Measurements from ENCODE around the gene SHC3. TPM values are rescaled to one million over a fixed set of nuclear protein-coding genes. Genes with fewer than 3 reads are reported as not detected.

The SHC3 gene
- total and polyA plus RNA-seq, 2 donors (not counting 3 experiments of a cell fraction or from before 2014, with no cell fraction given), result 1.0 to 2.0 TPM

DNA sequence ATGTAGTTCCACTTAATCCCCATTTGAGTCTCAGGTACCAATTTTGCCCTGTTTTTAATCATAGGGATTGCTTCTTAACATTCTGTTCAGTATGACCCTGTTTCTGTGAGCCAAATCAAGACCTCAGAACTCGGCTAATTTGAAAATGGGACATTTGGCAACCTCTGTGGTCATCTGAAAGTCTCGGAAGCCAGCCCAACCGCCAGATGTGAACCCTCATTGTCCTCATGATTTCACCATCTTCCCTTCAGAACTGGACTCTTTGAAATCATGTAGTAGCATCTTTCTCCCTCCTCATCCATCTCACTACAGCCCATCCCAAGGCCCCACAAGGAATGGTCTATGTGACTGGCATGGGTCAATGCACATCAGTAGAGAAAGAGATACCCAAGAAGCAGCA lies 98.4 kb downstream of the SHC3 start:
- intact Hi-C loops (cut with micrococcal nuclease) (no loop called here), dilution Hi-C loops (cut with MboI; ENCODE audit: extremely low pct_ligation_motif_present, low sequenced_read_pairs) (no loop called here)
- Histone ChIP-seq H3K9me3 (replicated peaks; ENCODE audit: control insufficient read depth, insufficient read depth, low read length) (no peaks in the 10 kb centered on the region), H3K36me3 (ENCODE audit: control insufficient read depth in 2 of 2, extremely low read depth in 1 of 2, insufficient read depth in 2 of 2, low read length in 2 of 2) (no peaks in the 10 kb centered on the region), H4K20me1 (replicated peaks; ENCODE audit: control insufficient read depth, extremely low read depth, insufficient read depth, low read length) (no peaks in the 10 kb centered on the region), H3K79me2 (ENCODE audit: control insufficient read depth, insufficient read depth, low read length) (no peaks in the 10 kb centered on the region), H3K4me1 (ENCODE audit: control insufficient read depth, extremely low read depth, insufficient read depth, low read length) (peaks cover 11% of the 10 kb centered on the region), H3K4me2 (ENCODE audit: insufficient read depth, low read length) (no peak overlapping the region), H3K9ac (replicated peaks; ENCODE audit: extremely low read depth, insufficient read depth, low read length) (no peak overlapping the region), H3K27me3 (ENCODE audit: control insufficient read depth in 2 of 2, insufficient read depth in 2 of 2, low read length in 2 of 2) (no peaks in the 10 kb centered on the region), H2AFZ (ENCODE audit: low read depth, low read length) (no peak overlapping the region), H3K4me3 (replicated peaks in 1 of 3; ENCODE audit: insufficient read depth in 1 of 3, low read depth in 1 of 3, low read length in 3 of 3) (no peak overlapping the region), H3K27ac (ENCODE audit: insufficient read depth, low read depth, low read length) (no peak overlapping the region), H3K9me1 (replicated peaks; ENCODE audit: control insufficient read depth, extremely low read depth, insufficient read depth, low read length) (no peaks in the 10 kb centered on the region)
- POLR2A ChIA-PET, result no interaction called here
- CTCF ChIA-PET, result no interaction called here
- no TSS peak for BruUV-seq (replicated peaks)
- no peak for DNase-seq (ENCODE audit: low read depth, low spot score)
- no peak for TF ChIP-seq EZH2 (IDR thresholded peaks at IDR 0.05; ENCODE audit: borderline replicate concordance, low read depth, low read length, severe bottlenecking)
- TF ChIP-seq GATA2 (IDR thresholded peaks at IDR 0.05; ENCODE audit: insufficient read depth, insufficient read length, low read depth, low read length), result no peak
- no peak for TF ChIP-seq MYC (IDR thresholded peaks at IDR 0.05; ENCODE audit: low read depth, low read length)
- TF ChIP-seq POLR2AphosphoS5 (IDR thresholded peaks at IDR 0.05; ENCODE audit: insufficient read depth, low read depth, low read length), result no peak
- TF ChIP-seq, protein P1, sequence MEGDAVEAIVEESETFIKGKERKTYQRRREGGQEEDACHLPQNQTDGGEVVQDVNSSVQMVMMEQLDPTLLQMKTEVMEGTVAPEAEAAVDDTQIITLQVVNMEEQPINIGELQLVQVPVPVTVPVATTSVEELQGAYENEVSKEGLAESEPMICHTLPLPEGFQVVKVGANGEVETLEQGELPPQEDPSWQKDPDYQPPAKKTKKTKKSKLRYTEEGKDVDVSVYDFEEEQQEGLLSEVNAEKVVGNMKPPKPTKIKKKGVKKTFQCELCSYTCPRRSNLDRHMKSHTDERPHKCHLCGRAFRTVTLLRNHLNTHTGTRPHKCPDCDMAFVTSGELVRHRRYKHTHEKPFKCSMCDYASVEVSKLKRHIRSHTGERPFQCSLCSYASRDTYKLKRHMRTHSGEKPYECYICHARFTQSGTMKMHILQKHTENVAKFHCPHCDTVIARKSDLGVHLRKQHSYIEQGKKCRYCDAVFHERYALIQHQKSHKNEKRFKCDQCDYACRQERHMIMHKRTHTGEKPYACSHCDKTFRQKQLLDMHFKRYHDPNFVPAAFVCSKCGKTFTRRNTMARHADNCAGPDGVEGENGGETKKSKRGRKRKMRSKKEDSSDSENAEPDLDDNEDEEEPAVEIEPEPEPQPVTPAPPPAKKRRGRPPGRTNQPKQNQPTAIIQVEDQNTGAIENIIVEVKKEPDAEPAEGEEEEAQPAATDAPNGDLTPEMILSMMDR (IDR thresholded peaks at IDR 0.05; ENCODE audit: extremely low read depth in 1 of 2, insufficient read depth in 1 of 2, low read depth in 1 of 2, low read length in 2 of 2), result no peak
- no peak for TF ChIP-seq POLR2A (IDR thresholded peaks at IDR 0.05; ENCODE audit: low read depth, low read length)
- no peak for FAIRE-seq

DNA sequence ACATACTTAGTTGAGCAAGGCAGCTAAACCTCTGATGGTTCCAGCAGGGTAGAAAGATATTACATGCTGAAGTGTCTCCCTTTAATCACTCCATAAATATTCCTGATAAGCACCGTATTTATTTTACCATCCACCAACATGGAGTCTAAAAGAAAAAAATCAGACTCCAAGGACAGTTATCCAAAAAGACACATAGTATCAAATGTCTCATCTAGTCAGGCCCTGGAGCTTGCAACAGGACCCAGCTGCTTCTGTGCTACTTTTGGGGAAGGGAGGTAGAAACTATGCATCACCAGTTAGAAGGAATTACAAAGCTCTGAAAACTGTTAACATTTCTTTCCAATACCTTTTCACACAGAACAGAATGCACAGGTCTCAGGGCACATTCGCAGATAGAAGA lies 99.2 kb downstream of the SHC3 start:
- H2AFZ ChIP-seq (ENCODE audit: low read depth, low read length), result no peak overlapping the region
- H3K27ac ChIP-seq (ENCODE audit: insufficient read depth, low read depth, low read length), result peak overlapping the region; percentile 17
- H3K9ac ChIP-seq (replicated peaks; ENCODE audit: extremely low read depth, insufficient read depth, low read length), result no peak overlapping the region
- peaks cover 13% of the 10 kb centered on the region for H3K4me1 ChIP-seq (ENCODE audit: control insufficient read depth, extremely low read depth, insufficient read depth, low read length)
- no peaks in the 10 kb centered on the region for H4K20me1 ChIP-seq (replicated peaks; ENCODE audit: control insufficient read depth, extremely low read depth, insufficient read depth, low read length)
- FAIRE-seq, result no peak
- no peaks in the 10 kb centered on the region for H3K9me3 ChIP-seq (replicated peaks; ENCODE audit: control insufficient read depth, insufficient read depth, low read length)
- DNase-seq (ENCODE audit: low read depth, low spot score), result no peak
- no peak overlapping the region for H3K4me3 ChIP-seq (replicated peaks in 1 of 3; ENCODE audit: insufficient read depth in 1 of 3, low read depth in 1 of 3, low read length in 3 of 3)
- no peak overlapping the region for H3K4me2 ChIP-seq (ENCODE audit: insufficient read depth, low read length)
- TF ChIP-seq JUN (IDR thresholded peaks at IDR 0.05; ENCODE audit: borderline replicate concordance, insufficient read depth, insufficient read length, low read depth) (no peak), POLR2AphosphoS5 (IDR thresholded peaks at IDR 0.05; ENCODE audit: insufficient read depth, low read depth, low read length) (no peak), POLR2A (IDR thresholded peaks at IDR 0.05; ENCODE audit: low read depth, low read length) (no peak)
- TF ChIP-seq, protein P2, sequence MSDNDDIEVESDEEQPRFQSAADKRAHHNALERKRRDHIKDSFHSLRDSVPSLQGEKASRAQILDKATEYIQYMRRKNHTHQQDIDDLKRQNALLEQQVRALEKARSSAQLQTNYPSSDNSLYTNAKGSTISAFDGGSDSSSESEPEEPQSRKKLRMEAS (IDR thresholded peaks at IDR 0.05; ENCODE audit: insufficient read depth, insufficient read length), result no peak
- H3K79me2 ChIP-seq (ENCODE audit: control insufficient read depth, insufficient read depth, low read length), result no peaks in the 10 kb centered on the region
- ChIA-PET CTCF (interaction anchor here (1.1 to 1.8 kb wide), 4 partner anchors 9 to 200 kb away, joined by 3 to 7 read pairs (median 4); no protein-coding TSS in a partner anchor), POLR2A (no interaction called here)
- no TSS peak for BruUV-seq (replicated peaks)
- dilution Hi-C loops (cut with MboI; ENCODE audit: extremely low pct_ligation_motif_present, low sequenced_read_pairs) (no loop called here), intact Hi-C loops (cut with micrococcal nuclease) (no loop called here)
- no peaks in the 10 kb centered on the region for H3K36me3 ChIP-seq (ENCODE audit: control insufficient read depth in 2 of 2, extremely low read depth in 1 of 2, insufficient read depth in 2 of 2, low read length in 2 of 2)
- H3K9me1 ChIP-seq (replicated peaks; ENCODE audit: control insufficient read depth, extremely low read depth, insufficient read depth, low read length), result no peaks in the 10 kb centered on the region
- no peaks in the 10 kb centered on the region for H3K27me3 ChIP-seq (ENCODE audit: control insufficient read depth in 2 of 2, insufficient read depth in 2 of 2, low read length in 2 of 2)
